ENCODE results near the gene CALN1.

GRCh38 chr7:72087926-72088325 lies 324.2 kb downstream of the CALN1 start:
- no peak for TF ChIP-seq POLR2A (IDR thresholded peaks at IDR 0.05; ENCODE audit: control extremely low read depth in 1 of 2, low read depth in 2 of 2, low read length in 2 of 2)
- TF ChIP-seq CTCF (IDR thresholded peaks at IDR 0.05; ENCODE audit: control extremely low read depth in 1 of 3, insufficient read depth in 1 of 3, low read depth in 1 of 3, low read length in 3 of 3) = no peak
- TF ChIP-seq RFX5 (IDR thresholded peaks at IDR 0.05; ENCODE audit: borderline replicate concordance, low read depth, low read length) = no peak
- no peak for TF ChIP-seq RAD21 (IDR thresholded peaks at IDR 0.05 in 1 of 2, conservative IDR thresholded peaks at IDR 0.05 in 1 of 2; ENCODE audit: low read depth in 2 of 2, low read length in 2 of 2)
- TF ChIP-seq RNF2 (IDR thresholded peaks at IDR 0.05; ENCODE audit: borderline replicate concordance, low read depth, low read length, missing control alignments, poor library complexity, severe bottlenecking) = no peak
- TF ChIP-seq CEBPB (IDR thresholded peaks at IDR 0.05; ENCODE audit: low read depth, low read length) = no peak
- TF ChIP-seq SP1 (IDR thresholded peaks at IDR 0.05; ENCODE audit: low read depth, low read length) = no peak
- no peak for TF ChIP-seq SIX5 (IDR thresholded peaks at IDR 0.05; ENCODE audit: low read depth, low read length)
- no peak for TF ChIP-seq TBP (IDR thresholded peaks at IDR 0.05; ENCODE audit: low read depth, low read length)
- TF ChIP-seq HDAC2 (IDR thresholded peaks at IDR 0.05; ENCODE audit: borderline replicate concordance in 1 of 2, low read depth in 2 of 2, low read length in 2 of 2) = no peak
- no peak for TF ChIP-seq TCF12 (IDR thresholded peaks at IDR 0.05; ENCODE audit: low read depth, low read length)

Data from H1 (cell line).